BE2C (cell line): ENCODE results near the gene CXXC5.
A peak's percentile ranks its signal among the peaks of the same experiment; 100 is the strongest.

ENCODE experiments used
- DNase-seq: peaks from one replicate; pipeline ENCODE4 v3.0.0-alpha.2; 2020
- H3K27me3 ChIP-seq: fragments of 250-450 bp; sonication (Bioruptor Pico); 2 replicates; pipeline ENCODE4 v1.5.1; 2020; ENCODE audit warnings: mild to moderate bottlenecking
- H3K36me3 ChIP-seq: fragments of 250-450 bp; sonication (Bioruptor Pico); 2 replicates; pipeline ENCODE4 v1.5.1; 2020; ENCODE audit warnings: mild to moderate bottlenecking
- H3K4me1 ChIP-seq: fragments of 250-450 bp; sonication (Bioruptor Pico); 2 replicates; pipeline ENCODE4 v1.5.1; 2020
- H3K4me3 ChIP-seq: 2 replicates; pipeline ENCODE4 v1.5.1; 2011; ENCODE audit warnings: low read depth, low read length
- H3K9me3 ChIP-seq: fragments of 250-450 bp; sonication (Bioruptor Pico); 2 replicates; pipeline ENCODE4 v1.5.1; 2020
- TF ChIP-seq, protein P1 (sequence below): IDR thresholded peaks from 2 replicates; pipeline ENCODE4 v1.5.1; 2012; ENCODE audit warnings: mild to moderate bottlenecking, low read depth, low read length

Gene CXXC5

DNA sequence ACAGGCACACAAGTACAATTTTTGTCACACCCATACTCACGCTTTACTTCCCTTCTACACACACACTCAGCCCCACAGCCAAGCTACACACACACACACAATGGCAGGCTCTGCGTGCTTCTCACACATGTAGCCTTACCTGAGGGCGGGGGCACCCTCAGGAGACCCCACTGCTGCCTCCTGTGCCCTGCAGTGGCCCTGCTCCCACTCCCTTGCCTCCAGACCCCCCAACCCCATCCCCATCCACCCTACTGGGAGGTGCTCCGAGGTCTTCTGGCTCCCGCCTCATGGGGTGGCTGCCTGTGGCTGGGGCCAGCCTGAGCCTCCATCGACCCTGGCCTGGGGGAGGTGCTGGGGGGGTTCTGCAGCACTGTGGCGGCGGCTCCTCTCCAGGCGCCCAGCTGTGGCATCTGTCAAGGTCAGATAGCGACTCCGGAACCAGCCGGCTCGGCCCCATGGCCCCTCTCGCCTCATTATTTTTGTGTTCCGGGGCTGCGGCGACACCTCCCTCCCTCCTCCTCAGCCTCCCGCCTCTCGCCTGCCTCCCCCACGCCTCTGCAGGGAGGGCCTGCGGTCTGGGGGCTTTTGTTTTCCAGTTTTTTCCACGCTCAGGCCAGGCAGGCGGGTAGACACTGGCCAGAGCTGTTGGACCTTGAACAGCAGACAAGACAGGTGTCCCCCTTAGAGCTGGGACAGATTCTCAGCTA is 21.7 kb downstream of the CXXC5 start:
- Histone ChIP-seq H3K36me3 (peaks cover 2% of the 10 kb centered on the region; the same call in 1 of the 2 replicates), H3K9me3 (no peaks in the 10 kb centered on the region), H3K4me1 (peaks cover 72% of the 10 kb centered on the region), H3K4me3 (peak overlapping the region; percentile 48), H3K27me3 (no peaks in the 10 kb centered on the region)
- DNase-seq: peak; percentile 79
- TF ChIP-seq, protein P1, sequence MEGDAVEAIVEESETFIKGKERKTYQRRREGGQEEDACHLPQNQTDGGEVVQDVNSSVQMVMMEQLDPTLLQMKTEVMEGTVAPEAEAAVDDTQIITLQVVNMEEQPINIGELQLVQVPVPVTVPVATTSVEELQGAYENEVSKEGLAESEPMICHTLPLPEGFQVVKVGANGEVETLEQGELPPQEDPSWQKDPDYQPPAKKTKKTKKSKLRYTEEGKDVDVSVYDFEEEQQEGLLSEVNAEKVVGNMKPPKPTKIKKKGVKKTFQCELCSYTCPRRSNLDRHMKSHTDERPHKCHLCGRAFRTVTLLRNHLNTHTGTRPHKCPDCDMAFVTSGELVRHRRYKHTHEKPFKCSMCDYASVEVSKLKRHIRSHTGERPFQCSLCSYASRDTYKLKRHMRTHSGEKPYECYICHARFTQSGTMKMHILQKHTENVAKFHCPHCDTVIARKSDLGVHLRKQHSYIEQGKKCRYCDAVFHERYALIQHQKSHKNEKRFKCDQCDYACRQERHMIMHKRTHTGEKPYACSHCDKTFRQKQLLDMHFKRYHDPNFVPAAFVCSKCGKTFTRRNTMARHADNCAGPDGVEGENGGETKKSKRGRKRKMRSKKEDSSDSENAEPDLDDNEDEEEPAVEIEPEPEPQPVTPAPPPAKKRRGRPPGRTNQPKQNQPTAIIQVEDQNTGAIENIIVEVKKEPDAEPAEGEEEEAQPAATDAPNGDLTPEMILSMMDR: no peak

- DNase-seq: no peak
- no peaks in the 10 kb centered on the region for H3K27me3 ChIP-seq
- no peaks in the 10 kb centered on the region; the same call in 1 of the 2 replicates for H3K36me3 ChIP-seq
- H3K9me3 ChIP-seq: no peaks in the 10 kb centered on the region
- H3K4me3 ChIP-seq: peak overlapping the region; percentile 15; the same call in 1 of the 2 replicates
- H3K4me1 ChIP-seq: peaks cover 65% of the 10 kb centered on the region
- TF ChIP-seq, protein P1: peak; percentile 61
Observed at GRCh38 chr5:139670369-139671095, 22.4 kb downstream of the CXXC5 start.

DNA sequence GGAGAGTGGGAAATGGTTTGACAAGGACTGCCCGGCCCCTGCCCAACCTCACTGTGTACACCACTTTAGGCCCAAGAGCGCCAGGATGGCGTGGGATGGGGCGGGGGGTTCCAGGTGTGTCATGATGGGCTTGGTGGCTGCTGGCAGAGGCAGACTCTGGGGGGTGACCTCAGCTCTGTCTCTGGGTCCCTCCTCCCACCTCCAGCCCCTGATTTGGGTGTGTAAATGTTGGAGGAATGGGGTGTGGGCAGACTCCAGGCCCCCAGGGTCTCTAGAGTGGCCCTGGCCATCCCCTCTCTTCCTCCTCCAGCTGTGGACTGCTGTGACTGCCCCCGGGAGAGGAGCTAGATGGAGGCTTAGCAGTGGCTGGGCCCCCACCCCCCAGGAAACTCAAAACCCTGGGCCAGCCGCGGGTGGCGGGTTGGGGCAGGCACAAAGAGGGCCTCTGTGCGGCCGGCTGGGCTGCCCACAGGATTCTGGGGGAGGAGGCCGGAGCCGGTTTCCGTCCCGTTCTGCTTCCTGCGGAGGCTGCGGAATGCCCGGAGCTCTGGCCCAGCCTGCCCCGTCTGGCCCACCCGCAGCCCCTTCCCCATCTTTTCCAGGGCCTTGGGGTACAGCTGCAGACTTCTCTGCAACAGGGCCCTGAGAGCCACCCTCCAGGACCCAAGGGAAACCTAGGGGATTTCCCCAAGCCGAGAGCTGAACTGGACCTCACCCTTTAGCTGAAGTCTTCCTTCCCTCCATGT is 23.1 kb downstream of the CXXC5 start:
- H3K27me3 ChIP-seq: no peaks in the 10 kb centered on the region
- H3K9me3 ChIP-seq: no peaks in the 10 kb centered on the region
- TF ChIP-seq, protein P1: no peak
- DNase-seq: no peak
- H3K4me1 ChIP-seq: peaks cover 61% of the 10 kb centered on the region
- no peak overlapping the region for H3K4me3 ChIP-seq
- no peaks in the 10 kb centered on the region; the same call in 1 of the 2 replicates for H3K36me3 ChIP-seq

DNA sequence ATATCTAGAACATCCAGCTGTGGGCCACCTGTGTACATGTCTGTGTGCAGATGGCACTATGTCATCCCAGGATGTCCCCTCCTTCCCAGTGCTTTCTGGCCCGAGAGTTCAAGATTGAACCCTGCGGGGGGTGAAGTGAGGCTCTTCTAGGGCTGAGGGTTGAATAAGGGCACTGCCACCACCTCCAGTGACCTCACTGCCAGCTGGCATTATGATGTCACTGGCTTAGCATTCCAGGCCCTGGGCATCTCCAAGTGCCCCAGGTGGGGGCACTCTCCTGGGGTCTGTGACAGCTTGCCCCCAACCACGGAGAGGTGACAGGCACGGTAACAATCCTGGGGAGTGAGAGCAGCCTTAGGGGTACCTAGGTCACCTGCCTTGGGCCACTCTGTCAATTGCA is 27.1 kb downstream of the CXXC5 start:
- DNase-seq: no peak
- TF ChIP-seq, protein P1: no peak
- H3K36me3 ChIP-seq: peaks cover 12% of the 10 kb centered on the region
- no peaks in the 10 kb centered on the region for H3K27me3 ChIP-seq
- H3K4me3 ChIP-seq: no peak overlapping the region
- no peaks in the 10 kb centered on the region for H3K9me3 ChIP-seq
- H3K4me1 ChIP-seq: peaks cover 52% of the 10 kb centered on the region

DNA sequence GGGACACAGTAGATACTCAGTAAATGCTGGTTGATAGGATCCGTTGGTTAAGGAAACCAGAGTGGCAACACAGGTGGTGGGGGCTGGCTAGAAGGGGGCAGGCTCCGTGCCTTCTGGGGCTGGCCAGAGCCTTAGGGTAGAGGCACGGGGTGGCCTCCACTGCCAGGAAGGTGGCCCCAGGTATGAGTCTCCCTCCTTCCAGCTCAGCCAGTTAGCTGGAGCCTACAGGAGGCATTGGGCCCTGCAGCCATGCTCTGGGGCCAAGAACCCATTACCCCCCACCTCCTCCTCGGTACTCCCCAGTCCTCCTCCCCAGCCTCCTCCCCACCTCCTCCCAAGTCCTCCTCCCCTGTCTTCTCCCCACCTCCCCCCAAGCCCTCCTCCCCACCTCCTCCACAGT is 27.7 kb downstream of the CXXC5 start:
- TF ChIP-seq, protein P1: no peak
- H3K4me1 ChIP-seq: peaks cover 46% of the 10 kb centered on the region
- H3K36me3 ChIP-seq: peaks cover 18% of the 10 kb centered on the region
- H3K27me3 ChIP-seq: no peaks in the 10 kb centered on the region
- H3K4me3 ChIP-seq: no peak overlapping the region
- DNase-seq: no peak
- no peaks in the 10 kb centered on the region for H3K9me3 ChIP-seq
